GM21526 (cell line): ENCODE measurements around the gene PSME4.

Experiments
- ATAC-seq: cut with Tn5 transposase; IDR thresholded peaks from one replicate; pipeline ENCODE4 v1.9.1; 2021; ENCODE audit warnings: moderate library complexity; ENCODE audit not compliant: unreplicated experiment, low FRiP score

PSME4 gene

DNA sequence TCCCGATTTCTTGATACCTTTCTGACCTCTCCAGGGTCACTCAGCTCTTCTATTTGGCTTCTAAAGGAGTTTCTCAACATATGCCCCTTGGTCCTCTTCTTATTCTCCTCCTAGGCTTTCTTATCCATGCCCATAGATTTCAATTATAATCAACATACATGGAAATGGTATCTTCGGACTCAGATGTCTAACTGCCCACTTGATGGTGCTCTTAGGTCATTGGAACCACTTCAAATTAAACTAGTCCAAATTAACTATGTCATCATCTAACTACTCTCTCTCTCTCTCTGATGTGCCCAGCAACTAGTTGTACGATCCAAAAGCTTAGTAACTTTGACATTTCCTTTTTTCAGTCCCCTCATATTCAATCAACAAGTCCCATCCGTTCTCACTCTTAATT, 67.8 kb downstream of the PSME4 start:
- no peak for ATAC-seq

DNA sequence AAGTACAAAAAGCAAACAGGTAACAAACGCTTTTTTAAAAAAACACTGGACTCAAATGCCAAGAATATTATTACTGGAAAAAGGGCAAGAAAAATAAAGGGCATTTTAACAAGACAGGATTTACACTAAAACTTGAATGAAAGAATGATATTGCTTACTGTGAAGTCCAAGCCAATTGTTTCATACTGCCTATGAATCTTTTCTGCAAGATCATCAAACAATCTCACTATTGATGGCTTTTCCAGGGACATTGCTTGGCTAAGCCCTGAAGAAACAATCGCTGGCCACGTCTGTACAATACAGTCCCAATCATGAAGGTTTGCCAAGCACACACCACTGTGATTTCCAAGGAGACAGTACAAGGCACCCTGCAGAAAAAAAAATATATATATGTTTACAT, 69.6 kb downstream of the PSME4 start:
- ATAC-seq: no peak

DNA sequence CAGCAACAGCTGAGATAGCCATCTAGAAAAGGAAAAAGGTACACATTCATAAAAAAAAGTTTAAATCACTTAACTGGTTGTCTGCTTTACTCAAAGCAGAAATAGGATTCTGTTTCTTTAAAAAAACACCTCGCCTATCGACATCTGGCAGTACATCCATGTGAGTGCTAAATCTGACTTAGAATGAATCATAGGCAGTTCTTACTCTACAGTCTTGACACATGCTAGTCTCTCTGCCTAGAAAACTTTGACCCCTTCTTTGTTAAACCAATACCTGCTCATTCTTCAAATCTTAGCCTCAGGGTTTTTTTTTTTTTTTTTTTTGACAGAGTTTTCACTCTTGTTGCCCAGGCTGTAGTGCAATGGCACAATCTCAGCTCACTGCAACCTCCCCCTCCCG, 73.9 kb downstream of the PSME4 start:
- ATAC-seq: no peak

DNA sequence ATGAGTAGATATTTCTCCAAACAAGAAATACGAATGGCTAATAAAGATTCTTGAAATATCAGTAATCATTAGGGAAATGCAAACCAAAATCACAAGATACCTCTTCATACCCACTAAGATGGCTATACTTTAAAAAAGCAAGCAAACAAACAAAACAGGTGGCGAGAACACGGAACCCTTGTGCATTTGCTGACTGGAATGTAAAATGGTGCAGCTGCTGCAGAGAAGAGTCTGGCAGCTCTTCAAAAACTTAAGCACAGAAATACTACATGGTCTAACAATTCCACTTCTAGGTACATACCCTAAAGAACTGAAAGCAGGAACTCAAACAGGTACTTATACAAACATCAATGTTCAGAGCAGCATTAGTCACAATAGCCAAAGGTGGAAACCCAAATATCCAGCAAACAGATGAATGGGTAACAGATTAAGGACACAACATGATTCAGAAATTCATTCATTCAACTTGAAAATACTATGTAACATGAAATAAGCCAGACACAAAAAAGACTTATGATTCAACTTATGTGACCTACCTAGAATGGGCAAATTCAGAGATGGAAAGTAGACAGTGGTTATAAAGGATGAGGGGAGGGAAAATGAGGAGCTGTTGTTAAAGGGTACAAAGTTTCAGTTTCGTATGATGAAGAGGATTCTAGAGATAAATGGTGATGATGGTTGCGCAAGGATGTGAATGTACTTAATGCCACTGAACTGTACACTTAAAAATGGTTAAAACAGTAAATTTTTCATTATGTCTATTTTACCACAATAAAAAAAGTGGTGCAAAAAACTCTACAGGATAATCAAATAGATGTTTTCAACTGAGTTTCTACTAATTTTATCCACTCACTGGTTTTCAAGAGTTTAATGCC, 84.2 kb downstream of the PSME4 start:
- no peak for ATAC-seq

DNA sequence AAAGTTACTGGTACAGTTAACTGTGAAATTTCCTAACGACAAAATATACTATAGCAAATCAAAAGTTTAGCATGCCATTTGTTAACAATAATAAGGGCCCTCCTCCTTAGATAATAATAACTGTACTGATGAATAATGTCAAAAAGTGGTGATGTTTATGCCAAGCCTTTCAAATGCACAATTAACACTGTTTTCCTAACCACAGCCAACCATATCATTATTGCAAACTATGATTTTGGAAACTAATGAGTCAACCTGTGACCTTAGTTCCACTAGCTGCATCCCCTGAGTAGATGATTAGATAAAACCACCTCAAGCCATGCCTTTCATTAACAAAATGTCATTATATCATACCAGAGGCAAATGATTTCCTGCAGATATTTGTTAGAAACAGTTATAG, 85.9 kb downstream of the PSME4 start:
- ATAC-seq: no peak

DNA sequence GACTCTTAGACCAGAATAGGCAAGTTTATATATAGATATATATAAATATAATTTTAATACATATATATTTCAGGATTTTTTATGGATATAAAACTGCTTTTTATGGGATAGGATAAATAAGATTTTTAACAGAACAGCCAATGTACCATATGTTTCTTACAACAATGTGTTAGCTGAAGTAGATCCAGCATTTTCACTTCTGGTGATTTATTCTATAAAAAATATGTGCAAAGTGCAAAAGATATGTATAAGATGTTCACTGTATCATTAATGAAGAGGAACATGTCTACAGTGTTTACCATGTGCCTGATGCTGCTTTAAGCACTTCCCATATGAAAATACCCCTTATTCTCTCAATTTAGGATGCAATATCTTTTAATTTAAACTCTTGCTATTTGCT, 88.8 kb downstream of the PSME4 start:
- ATAC-seq: no peak

DNA sequence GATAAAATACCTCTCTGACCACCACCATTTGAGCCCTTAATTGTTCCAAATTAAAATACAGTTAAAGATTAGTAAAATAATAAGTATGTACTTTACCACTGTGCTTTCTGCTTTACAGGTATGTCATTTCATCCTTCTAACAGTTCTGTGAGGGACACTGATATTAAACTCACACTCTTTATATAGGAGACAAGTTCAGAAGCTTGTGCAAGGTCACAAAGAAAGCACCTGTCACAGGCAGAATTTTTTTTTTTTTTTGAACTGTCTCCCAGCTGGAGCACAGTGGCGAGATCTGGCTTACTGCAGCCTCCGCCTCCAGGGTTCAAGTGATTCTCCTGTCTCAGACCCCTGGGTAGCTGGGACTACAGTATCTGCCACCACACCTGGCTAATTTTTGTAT, 89.4 kb downstream of the PSME4 start:
- ATAC-seq: no peak

DNA sequence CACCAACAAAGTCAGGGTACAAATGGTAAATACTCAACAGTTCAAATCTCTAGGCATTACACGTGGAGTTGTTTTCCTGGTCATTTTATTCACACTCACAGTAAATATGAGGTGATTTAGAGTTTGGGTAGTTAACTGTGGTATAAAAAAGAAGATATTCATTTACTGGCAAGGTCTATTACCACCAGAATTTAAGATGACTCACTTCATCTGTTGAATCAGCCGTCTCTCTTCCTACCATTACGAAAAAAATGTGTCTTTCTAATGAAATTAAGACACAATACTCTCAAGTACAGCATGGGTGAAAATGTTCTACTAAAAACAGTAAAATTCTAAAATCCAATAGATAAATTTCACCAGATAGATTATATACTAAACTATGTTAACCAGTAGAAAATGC, 90.0 kb downstream of the PSME4 start:
- no peak for ATAC-seq

DNA sequence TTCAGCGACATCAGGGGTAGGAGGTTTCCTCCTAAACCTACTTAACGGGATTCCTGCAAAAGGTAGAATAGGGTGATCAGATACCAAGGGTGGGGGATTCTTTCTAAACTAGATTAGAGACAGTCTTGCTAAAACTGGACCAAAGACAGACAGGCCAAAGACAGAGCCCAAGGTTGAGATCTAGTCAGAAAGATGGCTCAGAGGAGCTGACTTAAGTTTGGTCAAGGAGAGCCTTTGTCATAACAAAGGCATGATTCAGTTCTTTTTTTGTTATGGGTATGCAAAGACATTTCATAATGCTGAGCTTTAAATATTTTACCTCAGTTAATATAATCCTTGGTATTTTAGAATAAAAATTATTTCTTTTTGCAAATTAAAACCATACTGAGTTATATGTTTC, 93.2 kb downstream of the PSME4 start:
- no peak for ATAC-seq

DNA sequence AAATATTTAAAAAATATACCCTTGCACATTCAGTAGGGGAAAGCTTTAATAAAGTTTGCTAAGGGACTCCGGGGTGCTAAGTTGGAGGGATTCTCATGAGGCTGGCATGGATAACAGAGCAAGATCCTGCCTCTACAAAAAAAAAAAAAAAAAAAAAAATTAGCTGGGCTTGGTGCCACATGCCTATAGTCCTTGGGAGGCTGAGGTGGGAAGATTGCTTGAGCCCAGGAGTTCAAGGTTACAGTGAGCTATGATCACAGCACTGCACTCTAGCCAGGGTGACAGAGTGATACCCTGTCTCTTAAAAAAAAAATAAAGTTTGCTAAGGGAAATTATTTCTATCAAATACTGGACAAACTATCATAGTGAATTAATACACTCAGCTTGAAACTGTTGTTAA, 93.7 kb downstream of the PSME4 start:
- ATAC-seq: no peak

DNA sequence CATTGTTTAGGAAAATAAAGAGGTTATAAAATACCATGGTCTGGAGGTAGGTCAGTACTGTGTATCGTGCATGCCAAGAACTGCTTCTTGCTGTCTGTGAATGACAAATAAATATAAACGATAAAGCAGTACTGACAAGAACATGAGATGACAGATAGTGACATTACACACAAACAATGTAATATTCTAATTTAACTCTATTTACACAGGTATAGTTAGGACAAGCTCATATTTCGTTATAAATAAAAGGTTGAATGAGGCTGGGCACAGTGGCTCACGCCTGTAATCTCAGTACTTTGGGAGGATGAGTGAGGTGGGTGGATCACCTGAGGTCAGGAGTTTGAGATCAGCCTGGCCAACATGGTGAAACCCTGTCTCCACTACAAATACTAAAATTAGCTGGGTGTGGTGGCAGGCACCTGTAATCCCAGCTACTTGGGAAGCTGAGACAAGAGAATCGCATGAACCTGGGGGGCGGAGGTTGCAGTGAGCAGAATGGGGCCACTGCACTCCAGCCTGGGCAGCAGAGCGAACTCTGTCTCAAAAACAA, 96.3 kb downstream of the PSME4 start:
- ATAC-seq: no peak

DNA sequence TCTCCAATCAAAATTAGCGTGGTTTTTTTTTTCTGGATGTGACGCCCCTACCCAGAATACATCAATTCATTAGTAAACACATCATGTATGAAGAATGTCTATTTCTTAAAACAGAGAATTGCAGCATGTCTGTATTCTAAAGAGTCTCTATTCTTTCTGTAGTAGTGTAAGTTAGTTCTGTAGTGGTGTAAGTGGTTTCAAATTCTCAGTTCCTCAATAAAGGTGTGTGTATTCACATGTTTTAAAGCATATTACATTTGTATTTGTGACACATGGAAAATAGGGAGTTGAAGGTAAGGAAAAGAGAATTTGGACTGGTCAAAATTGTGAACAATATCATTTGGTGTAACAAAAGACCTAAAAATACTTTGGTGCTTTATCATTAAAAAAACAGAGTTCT, 103.0 kb downstream of the PSME4 start:
- ATAC-seq: no peak

DNA sequence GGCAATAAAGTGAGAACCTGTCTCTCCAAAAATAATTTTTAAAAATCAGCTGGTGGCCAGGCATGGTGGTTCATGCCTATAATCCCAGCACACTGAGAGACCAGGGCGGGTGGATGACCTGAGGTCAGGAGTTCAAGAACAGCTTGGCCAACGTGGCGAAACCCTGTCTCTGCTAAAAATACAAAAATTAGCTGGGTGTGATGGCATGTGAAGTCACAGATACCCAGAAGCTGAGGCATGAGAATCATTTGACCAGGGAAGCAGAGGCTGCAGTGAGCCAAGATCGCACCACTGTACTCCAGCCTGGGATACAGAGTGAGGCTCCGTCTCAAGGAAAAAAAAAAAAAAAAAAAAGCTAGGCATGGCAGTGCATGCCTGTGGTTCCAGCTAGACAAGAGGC, 103.6 kb downstream of the PSME4 start:
- ATAC-seq: no peak

DNA sequence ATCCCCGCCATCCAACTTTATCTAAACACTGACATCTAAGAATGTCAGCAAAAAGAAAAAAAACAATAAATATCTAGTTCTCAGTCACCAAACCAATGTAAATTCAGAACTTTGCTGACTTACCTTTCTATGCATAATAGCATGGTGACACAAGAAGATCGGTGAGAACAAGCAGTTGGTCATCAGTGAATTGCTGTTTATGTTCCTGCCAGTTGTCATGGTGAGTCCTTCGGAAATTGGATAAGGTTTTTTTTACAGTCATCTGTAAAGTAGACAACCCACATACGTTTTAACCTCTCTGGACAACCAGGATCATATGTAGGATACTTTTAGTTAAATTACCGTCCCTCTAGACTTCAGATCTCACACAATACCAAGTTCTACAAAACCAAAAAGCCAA, 104.8 kb downstream of the PSME4 start:
- ATAC-seq: no peak

DNA sequence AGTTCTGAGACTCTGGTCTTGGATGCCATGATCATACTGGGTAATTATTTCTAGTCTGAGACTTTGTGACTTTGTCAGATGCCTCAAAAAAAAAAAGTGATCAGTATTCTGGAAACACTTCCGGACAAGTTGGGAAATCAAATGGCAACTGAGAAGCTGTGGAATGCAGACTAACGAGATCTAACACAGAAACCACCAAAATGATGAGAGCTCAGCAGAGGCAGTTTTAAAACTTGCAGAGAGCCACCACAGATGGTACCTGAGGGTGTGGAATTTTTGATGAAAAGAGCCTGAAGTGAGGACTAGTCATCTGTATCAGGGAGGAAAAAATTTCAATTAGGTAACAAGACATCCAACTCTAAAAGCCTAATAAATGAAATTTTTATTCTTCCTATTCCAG, 105.5 kb downstream of the PSME4 start:
- ATAC-seq: no peak

DNA sequence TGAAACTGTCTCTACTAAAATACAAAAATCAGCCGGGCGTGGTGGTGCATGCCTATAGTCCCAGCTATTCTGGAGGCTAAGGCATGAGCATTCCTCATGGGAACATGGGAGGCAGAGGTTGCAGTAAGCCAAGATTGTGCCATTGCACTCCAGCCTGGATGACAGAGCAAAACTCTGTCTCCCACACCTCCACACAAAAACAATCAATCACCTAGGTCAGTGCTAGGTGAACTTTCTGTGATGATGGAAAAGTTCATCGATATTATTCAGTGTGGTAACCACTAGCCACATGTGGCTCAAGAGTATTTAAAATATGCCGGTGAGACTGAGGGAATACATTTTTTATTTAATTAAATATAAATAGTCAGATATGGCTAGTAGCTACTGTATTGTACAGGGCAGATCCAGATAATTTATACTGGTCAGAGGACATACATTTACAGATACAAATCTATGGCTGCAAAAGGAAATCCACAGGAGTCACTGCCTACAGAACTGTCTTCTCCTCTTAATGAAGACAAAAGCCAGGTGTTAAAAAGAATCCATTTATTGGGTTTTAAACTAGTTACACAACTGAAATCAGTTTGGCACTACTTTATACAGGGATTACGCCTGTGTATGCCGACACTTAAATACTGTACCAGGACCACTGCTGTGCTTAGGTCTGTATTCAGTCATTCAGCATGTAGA, 107.1 kb downstream of the PSME4 start:
- no peak for ATAC-seq

DNA sequence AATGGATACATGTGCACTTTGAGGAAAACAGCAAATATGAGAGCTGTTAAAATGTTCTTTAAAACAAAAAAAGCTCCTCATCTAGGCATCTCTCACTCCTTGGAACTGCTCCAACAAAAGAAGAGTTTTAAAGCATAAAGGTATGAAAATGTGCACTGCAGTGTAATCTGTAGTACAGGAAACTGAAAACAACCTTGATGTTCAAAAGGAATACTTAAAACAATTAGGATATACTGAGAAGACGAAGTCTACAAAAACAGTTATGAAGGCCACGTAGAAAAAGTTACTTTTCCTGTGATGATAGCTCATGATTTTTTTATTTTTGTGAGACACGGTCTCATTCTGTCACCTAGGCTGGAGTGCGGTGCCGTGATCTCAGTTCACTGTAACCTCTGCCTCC, 109.0 kb downstream of the PSME4 start:
- ATAC-seq: no peak

DNA sequence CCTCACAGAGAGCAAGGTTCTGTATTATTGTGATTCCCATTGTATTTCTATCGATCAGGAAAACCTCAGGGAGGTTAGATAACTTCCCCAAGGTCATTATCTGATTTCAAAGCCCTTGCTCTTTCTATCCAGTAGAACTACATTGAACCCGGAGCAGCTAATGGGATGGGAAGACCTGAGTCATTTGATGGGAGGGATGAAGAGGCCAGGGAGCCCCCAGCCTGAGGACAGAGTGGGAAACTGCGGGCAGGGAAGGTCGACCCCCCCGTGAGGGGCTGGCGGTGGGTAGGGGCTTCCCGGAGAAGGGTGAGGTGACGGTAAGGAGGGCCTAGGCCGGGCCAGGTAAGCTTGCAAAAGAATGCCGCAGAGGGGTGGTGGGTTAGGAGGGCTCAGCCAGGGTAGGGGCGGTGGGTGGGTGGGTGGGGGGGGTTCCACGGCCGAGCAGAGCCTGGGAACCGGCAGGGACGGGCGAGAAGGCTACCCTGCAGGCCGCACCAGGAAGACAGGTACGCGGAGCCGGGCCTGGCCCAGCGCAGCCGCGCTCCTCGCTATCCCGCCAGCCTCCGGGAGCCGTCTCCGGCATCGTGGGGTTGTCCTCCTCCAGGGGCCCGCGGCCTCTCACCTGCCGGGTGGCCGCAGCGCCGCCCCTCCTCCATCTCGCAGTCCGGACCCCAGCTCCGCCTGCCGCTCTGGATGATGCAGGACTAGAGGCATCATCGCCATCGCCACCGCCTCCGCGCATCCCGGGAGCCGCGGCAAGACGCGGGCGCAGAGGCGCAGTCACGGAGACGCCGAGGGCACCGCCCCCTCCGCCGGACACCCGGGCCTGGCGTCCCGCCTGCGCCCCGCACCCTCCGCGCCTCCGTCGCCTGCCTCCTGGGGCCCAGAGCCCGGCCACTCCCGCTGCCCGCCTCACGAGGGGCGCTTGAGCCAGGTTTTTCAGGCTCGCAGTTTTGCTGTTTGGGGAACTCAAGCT, 111.3 kb downstream of the PSME4 start, which contains the start of gene GPR75:
GPR75 (minus strand) TSS at position 762 of the 976 bp plus-strand sequence. CDS start 5,211 bp downstream, outside the sequence.
- ATAC-seq: no peak

DNA sequence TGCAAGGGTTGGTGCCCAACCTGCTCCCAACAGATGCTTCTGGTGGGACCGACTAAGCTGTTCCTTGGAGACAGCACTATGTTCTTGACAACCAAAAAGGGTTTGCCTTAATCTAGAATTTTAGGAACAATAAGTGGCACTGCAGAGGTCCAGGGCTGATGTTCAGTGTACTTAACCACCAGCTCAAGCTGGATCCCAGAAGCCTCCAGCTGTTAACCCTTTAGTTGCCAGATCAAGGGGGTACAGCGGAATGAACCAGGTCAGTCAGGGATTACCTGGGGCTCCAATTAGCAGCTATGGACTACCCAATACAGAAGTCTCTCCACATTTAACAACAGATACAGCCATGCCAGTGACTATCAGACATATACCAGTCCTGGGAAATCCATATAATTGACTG, 114.5 kb downstream of the PSME4 start:
- no peak for ATAC-seq

DNA sequence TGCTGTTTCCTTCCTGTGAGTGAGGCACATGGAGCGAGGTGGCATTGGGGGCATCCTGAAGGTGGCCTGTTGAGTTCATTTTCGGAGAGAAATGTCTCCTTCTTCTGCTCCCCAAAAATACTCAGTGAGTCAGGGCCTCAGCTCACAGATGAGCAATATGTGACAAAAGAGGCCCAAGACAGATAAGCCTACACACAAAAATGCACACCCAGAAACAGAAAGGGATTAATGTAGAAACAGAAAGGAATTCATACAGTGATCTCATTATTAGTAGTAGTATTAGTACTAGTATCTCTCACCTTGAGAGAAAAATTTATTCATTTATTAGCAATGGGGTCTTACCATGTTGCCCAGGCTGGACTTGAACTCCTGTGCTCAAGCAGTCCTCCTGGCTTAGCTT, 116.1 kb downstream of the PSME4 start:
- ATAC-seq: no peak

DNA sequence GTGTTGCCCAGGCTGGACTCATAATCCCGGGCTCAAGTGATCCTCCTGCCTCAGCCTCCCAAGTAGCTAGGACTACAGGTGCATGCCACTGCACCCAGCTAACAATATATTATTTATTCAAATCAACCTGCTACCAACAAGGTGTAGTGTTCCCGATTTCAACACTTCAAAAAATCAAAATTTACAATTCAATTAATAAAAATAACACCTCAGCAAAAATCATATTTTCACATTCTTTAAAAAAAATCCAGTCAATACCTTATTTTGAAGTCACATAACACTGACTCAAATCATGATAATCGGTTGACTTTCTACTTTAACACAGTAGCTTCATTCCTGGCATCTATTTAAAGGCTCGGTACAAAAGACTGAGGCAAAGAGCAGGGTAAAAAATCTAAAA, 118.3 kb downstream of the PSME4 start:
- ATAC-seq: no peak
